ENCODE data around the gene TBC1D5. TPM values are rescaled to one million over a fixed set of nuclear protein-coding genes. Genes with fewer than 3 reads are reported as not detected.
"Not testable (repeated sequence)": the region's sequence is repeated elsewhere in the genome, so short reads cannot be mapped to it uniquely, and the experiment has no call there.

The TBC1D5 gene
- polyA plus RNA-seq, 1 experiment, result 27.0 TPM

- H3K4me3 ChIP-seq (ENCODE audit: low read depth, low read length), result no peak overlapping the region
- no peak for DNase-seq (ENCODE audit: low read depth)
- no peaks in the 10 kb centered on the region for H3K27me3 ChIP-seq (ENCODE audit: control insufficient read depth, insufficient read depth, low read length)
- no peaks in the 10 kb centered on the region for H3K36me3 ChIP-seq (ENCODE audit: control insufficient read depth, insufficient read depth, low read length)
- TF ChIP-seq CTCF (IDR thresholded peaks at IDR 0.05; ENCODE audit: insufficient read depth, low read depth, low read length), result no peak
- POLR2A ChIA-PET, result no interaction called here
- CTCF ChIA-PET, result interaction anchor here (1.0 kb wide), 1 partner anchor 9 kb away, joined by 3 read pairs; no protein-coding TSS in a partner anchor
Measured at GRCh38 chr3:17494117-17494809, 248.2 kb downstream of the TBC1D5 start.

- no peak for TF ChIP-seq CTCF (IDR thresholded peaks at IDR 0.05; ENCODE audit: insufficient read depth, low read depth, low read length)
- no peak overlapping the region for H3K4me3 ChIP-seq (ENCODE audit: low read depth, low read length)
- ChIA-PET POLR2A (no interaction called here), CTCF (interaction anchor here (1.9 kb wide), 1 partner anchor 11 kb away, joined by 4 read pairs; no protein-coding TSS in a partner anchor)
- no peaks in the 10 kb centered on the region for H3K36me3 ChIP-seq (ENCODE audit: control insufficient read depth, insufficient read depth, low read length)
- no peak for DNase-seq (ENCODE audit: low read depth)
- no peaks in the 10 kb centered on the region for H3K27me3 ChIP-seq (ENCODE audit: control insufficient read depth, insufficient read depth, low read length)
Measured at GRCh38 chr3:17491601-17492000, 250.8 kb downstream of the TBC1D5 start.

GRCh38 chr3:17491190-17491589 is 251.2 kb downstream of the TBC1D5 start:
- H3K27me3 ChIP-seq (ENCODE audit: control insufficient read depth, insufficient read depth, low read length); DNase-seq (ENCODE audit: low read depth); H3K36me3 ChIP-seq (ENCODE audit: control insufficient read depth, insufficient read depth, low read length); POLR2A ChIA-PET; H3K4me3 ChIP-seq (ENCODE audit: low read depth, low read length): not testable (repeated sequence)
- CTCF ChIA-PET, result interaction anchor here (1.0 to 1.9 kb wide), 2 partner anchors 11 to 19 kb away, joined by 3 to 4 read pairs; no protein-coding TSS in a partner anchor

GRCh38 chr3:17489139-17489538 is 253.3 kb downstream of the TBC1D5 start:
- H3K36me3 ChIP-seq (ENCODE audit: control insufficient read depth, insufficient read depth, low read length), result no peaks in the 10 kb centered on the region
- no peak for DNase-seq (ENCODE audit: low read depth)
- H3K27me3 ChIP-seq (ENCODE audit: control insufficient read depth, insufficient read depth, low read length), result no peaks in the 10 kb centered on the region
- no peak for TF ChIP-seq CTCF (IDR thresholded peaks at IDR 0.05; ENCODE audit: insufficient read depth, low read depth, low read length)
- no peak overlapping the region for H3K4me3 ChIP-seq (ENCODE audit: low read depth, low read length)
- ChIA-PET CTCF (no interaction called here), POLR2A (no interaction called here)

- no peak overlapping the region for H3K4me3 ChIP-seq (ENCODE audit: low read depth, low read length)
- DNase-seq (ENCODE audit: low read depth), result no peak
- ChIA-PET POLR2A (no interaction called here), CTCF (interaction anchor here (0.9 to 1.4 kb wide), 2 partner anchors 11 to 360 kb away, joined by 4 to 5 read pairs; no protein-coding TSS in a partner anchor)
- no peaks in the 10 kb centered on the region for H3K27me3 ChIP-seq (ENCODE audit: control insufficient read depth, insufficient read depth, low read length)
- TF ChIP-seq CTCF (IDR thresholded peaks at IDR 0.05; ENCODE audit: insufficient read depth, low read depth, low read length), result no peak
- H3K36me3 ChIP-seq (ENCODE audit: control insufficient read depth, insufficient read depth, low read length), result no peaks in the 10 kb centered on the region
Measured at GRCh38 chr3:17481116-17481515, 261.3 kb downstream of the TBC1D5 start.
